K562 (cell line): ENCODE data around the gene CUX1. TPM values are rescaled to one million over a fixed set of nuclear protein-coding genes. Genes with fewer than 3 reads are reported as not detected.

Experiments
- CEBPG ChIP-seq, 3 experiments: fragments of 200-800 bp in 1 of 3; sonication (Bioruptor generic) in 1 of 3; sonication (generic) in 1 of 3; formaldehyde crosslinking in 1 of 3; IDR thresholded peaks in 2 of 3; conservative IDR thresholded peaks in 1 of 3; 2 replicates each; pipeline versions ENCODE4 v1.6.1 to v1.8.0; 2016 to 2022; ENCODE audit warnings: missing compliant biosample characterization in 2 of 3, missing genetic modification characterization in 2 of 3, mild to moderate bottlenecking in 1 of 3, missing genetic modification reagents in 1 of 3
- E2F8 ChIP-seq: fragments of 450-650 bp; IDR thresholded peaks from 2 replicates; pipeline ENCODE4 v1.7.1; 2018; ENCODE audit warnings: mild to moderate bottlenecking, low read depth; ENCODE audit not compliant: partially characterized antibody
- FOXJ2 ChIP-seq: fragments of 200-800 bp; sonication (Bioruptor generic); IDR thresholded peaks from 2 replicates; pipeline ENCODE4 v1.6.1; 2016; ENCODE audit warnings: missing genetic modification characterization, missing compliant biosample characterization
- HDAC6 ChIP-seq: IDR thresholded peaks from 2 replicates; pipeline ENCODE4 v1.6.1; 2012; ENCODE audit warnings: low read depth, mild to moderate bottlenecking, control low read depth, inconsistent platforms, low read length, moderate library complexity
- MGA ChIP-seq: fragments of 450-650 bp; IDR thresholded peaks from 2 replicates; pipeline ENCODE4 v1.6.1; 2016; ENCODE audit warnings: mild to moderate bottlenecking, moderate library complexity
- NBN ChIP-seq: fragments of 450-650 bp; IDR thresholded peaks from 2 replicates; pipeline ENCODE4 v1.6.1; 2016; ENCODE audit warnings: low read depth, mild to moderate bottlenecking
- NCOA2 ChIP-seq, 2 experiments: fragments of 450-650 bp; IDR thresholded peaks; 2 replicates each; pipeline ENCODE4 v1.6.1; 2018; ENCODE audit warnings: mild to moderate bottlenecking in 2 of 2, moderate library complexity in 1 of 2; ENCODE audit not compliant: partially characterized antibody in 2 of 2
- NCOA6 ChIP-seq: fragments of 450-650 bp; IDR thresholded peaks from 2 replicates; pipeline ENCODE4 v1.6.1; 2017; ENCODE audit warnings: mild to moderate bottlenecking
- NR2C1 ChIP-seq, 2 experiments: fragments of 450-650 bp; IDR thresholded peaks; 2 replicates each; pipeline ENCODE4 v1.6.1; 2017; ENCODE audit warnings: mild to moderate bottlenecking in 2 of 2, antibody characterized with exemption in 1 of 2, inconsistent platforms in 1 of 2, missing compliant biosample characterization in 1 of 2, missing genetic modification characterization in 1 of 2
- RBM15 ChIP-seq: fragments of 200-400 bp; formaldehyde crosslinking; IDR thresholded peaks from 2 replicates; pipeline ENCODE4 v1.6.1; 2018; ENCODE audit warnings: mild to moderate bottlenecking, low read length, moderate library complexity; ENCODE audit not compliant: insufficient read depth
- SOX6 ChIP-seq: fragments of 450-650 bp; IDR thresholded peaks from 2 replicates; pipeline ENCODE4 v1.6.1; 2014; ENCODE audit warnings: mild to moderate bottlenecking
- STAT5B ChIP-seq: fragments of 250-450 bp; sonication (Bioruptor Pico); IDR thresholded peaks from 2 replicates; pipeline ENCODE4 v1.8.0; 2021; ENCODE audit warnings: mild to moderate bottlenecking, inconsistent platforms
- ZNF124 ChIP-seq: sonication (generic); formaldehyde crosslinking; IDR thresholded peaks from 2 replicates; pipeline ENCODE4 v1.8.1; 2022; ENCODE audit warnings: missing genetic modification reagents
- ZSCAN29 ChIP-seq: fragments of 450-650 bp; IDR thresholded peaks from 2 replicates; pipeline ENCODE4 v1.6.1; 2017
- polyA plus RNA-seq, 8 experiments: library from polyadenylated mRNA; depleted of rRNA in 4 of 8; stranded (reverse) in 5 of 8; unstranded in 3 of 8; fragments of >200 nt; fragmentation: Nextera tagmentation in 2 of 8; fragmentation: Illumina TruSeq in 1 of 8; extraction: Ambion mirVana in 2 of 8; extraction: Trizol in 1 of 8; gene quantifications; 2 replicates each; pipeline versions ENCODE4 v1.2.1 to v1.2.3, GENCODE V29; 2011 to 2014; ENCODE audit warnings: inconsistent platforms in 1 of 8, missing spikeins in 1 of 8
- total RNA-seq, 7 experiments: library from RNA; depleted of rRNA in 6 of 7; stranded (reverse); fragments of >200 nt in 6 of 7; fragmentation: Illumina TruSeq in 2 of 7; extraction: Trizol in 2 of 7; gene quantifications; 2 replicates each; pipeline versions ENCODE4 v1.2.1 to v1.2.3, GENCODE V29; 2011 to 2021; ENCODE audit warnings: low replicate concordance in 1 of 7

CUX1 gene
- total and polyA plus RNA-seq, 9 of the 15 experiments (the other 6 are each of a cell fraction or from before 2014, with no cell fraction given), result 3.6 to 55.3 (median 25.2) TPM

GRCh38 chr7:102046373-102047117 lies 229.1 kb downstream of the CUX1 start (continued):
- TF ChIP-seq MGA, result no peak
- no peak for TF ChIP-seq E2F8
- TF ChIP-seq ZSCAN29, result no peak
- TF ChIP-seq RBM15, result no peak
- no peak for TF ChIP-seq NCOA6
- TF ChIP-seq STAT5B, result no peak
- TF ChIP-seq NR2C1 (IDR thresholded peaks at IDR 0.05), result no peak
- no peak for TF ChIP-seq NR2C1 (tag; IDR thresholded peaks at IDR 0.05)
- no peak for TF ChIP-seq NCOA2 (IDR thresholded peaks at IDR 0.05; ENCODE audit: partially characterized antibody in 2 of 2)
- no peak for TF ChIP-seq CEBPG (CRISPR knock-in tag; IDR thresholded peaks at IDR 0.05)
- no peak for TF ChIP-seq CEBPG (tag; conservative IDR thresholded peaks at IDR 0.05 in 1 of 2, IDR thresholded peaks at IDR 0.05 in 1 of 2)
- no peak for TF ChIP-seq HDAC6
- no peak for TF ChIP-seq FOXJ2
- no peak for TF ChIP-seq SOX6
- no peak for TF ChIP-seq ZNF124 (CRISPR knock-in tag)
- no peak for TF ChIP-seq NBN
